GM12873 (cell line): ENCODE data around the gene CLEC16A.

ENCODE experiments used
- TF ChIP-seq, protein P1 (sequence below): IDR thresholded peaks from 2 replicates; pipeline ENCODE4 v1.5.1; 2012; ENCODE audit warnings: low read depth, mild to moderate bottlenecking, moderate library complexity, low read length, control low read depth; ENCODE audit not compliant: insufficient read depth; ENCODE audit errors: missing control alignments

Gene CLEC16A

DNA sequence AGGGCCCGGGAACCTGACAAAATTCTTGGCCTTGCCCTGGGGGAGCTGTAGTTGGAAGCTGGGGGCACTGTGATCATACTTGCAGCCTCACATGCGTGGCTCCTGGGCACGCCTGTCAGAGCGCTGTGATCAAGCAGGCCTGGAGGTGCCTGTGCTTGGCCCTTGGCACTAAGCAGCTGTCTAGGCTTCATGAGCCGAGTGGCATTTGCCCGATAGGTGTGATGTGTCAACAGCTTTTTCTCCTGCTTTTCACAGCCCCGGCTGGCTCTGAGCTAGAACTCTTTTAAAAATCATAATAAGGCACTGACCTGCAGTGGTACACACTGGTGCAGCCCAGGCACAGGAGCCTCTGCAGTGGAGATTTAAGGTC is 197.9 kb downstream of the CLEC16A start:
- TF ChIP-seq, protein P1, sequence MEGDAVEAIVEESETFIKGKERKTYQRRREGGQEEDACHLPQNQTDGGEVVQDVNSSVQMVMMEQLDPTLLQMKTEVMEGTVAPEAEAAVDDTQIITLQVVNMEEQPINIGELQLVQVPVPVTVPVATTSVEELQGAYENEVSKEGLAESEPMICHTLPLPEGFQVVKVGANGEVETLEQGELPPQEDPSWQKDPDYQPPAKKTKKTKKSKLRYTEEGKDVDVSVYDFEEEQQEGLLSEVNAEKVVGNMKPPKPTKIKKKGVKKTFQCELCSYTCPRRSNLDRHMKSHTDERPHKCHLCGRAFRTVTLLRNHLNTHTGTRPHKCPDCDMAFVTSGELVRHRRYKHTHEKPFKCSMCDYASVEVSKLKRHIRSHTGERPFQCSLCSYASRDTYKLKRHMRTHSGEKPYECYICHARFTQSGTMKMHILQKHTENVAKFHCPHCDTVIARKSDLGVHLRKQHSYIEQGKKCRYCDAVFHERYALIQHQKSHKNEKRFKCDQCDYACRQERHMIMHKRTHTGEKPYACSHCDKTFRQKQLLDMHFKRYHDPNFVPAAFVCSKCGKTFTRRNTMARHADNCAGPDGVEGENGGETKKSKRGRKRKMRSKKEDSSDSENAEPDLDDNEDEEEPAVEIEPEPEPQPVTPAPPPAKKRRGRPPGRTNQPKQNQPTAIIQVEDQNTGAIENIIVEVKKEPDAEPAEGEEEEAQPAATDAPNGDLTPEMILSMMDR, result no peak

DNA sequence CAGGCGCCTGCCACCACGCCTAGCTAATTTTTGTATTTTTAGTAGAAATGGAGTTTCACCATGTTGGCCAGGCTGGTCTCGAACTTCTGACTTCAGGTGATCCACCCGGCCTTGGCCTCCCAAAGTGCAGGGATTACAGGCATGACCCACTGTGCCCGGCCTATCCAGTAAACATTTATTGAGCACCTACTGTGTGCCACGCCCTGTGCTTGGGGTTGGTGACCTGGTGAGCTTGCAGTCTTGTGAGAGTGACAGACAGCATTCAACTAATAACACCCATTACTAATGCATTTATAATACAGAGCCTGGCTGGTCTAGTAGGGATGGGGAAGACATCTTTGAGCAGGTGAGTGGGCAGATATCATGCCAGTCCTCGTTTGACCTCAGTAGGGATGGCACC is 198.6 kb downstream of the CLEC16A start:
- TF ChIP-seq, protein P1, result no peak

DNA sequence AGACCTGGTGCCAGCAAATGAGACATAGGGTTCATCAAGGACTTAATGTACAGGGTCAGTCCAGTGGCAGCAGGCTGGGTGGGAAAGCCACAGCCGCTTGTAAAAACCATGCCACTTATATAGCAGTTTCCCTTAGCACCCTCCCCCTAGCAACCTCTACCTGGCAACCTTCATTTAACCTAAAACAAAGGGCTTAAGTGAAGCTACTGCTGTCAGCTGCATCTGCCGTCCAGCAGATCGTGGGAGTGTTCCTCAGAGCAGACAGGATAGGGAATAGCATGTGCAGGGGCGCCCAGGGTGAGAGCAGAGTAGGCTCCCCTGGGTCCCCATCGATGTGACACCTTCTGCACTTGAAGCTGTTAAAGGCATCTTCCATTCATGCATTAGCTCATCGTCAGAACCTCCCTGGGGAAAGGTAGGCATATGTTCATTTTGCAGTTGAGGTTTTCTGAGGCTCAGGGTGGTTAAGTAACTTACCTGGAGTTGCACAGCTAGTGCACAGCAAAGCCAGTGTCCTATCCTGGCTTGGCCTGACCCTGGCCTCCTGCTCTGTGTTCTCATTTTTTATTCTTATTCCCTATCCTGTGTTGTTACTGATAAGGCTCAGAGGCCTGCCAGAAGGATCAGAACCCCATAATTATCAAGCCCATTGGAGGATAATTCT is 199.1 kb downstream of the CLEC16A start:
- TF ChIP-seq, protein P1, result no peak

DNA sequence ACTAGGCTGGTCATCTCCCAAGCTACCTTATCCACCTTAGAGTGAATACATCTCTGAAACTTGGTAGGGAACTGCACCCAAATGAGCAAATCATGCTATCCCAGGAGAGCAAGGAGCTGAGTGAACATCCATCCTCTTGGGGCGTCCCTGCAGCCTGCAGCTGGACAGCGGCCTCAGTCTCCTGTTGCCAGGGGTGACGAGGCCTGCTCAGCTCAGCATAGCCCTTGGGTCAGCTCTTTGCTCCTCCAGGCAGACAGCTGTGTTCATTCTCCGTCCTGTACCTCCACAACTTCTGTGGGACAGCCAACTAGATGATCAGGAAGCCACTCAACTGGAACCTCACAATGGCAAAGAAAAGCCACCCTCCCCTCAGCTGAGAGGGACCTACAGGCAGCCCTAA is 199.8 kb downstream of the CLEC16A start:
- TF ChIP-seq, protein P1, result no peak

DNA sequence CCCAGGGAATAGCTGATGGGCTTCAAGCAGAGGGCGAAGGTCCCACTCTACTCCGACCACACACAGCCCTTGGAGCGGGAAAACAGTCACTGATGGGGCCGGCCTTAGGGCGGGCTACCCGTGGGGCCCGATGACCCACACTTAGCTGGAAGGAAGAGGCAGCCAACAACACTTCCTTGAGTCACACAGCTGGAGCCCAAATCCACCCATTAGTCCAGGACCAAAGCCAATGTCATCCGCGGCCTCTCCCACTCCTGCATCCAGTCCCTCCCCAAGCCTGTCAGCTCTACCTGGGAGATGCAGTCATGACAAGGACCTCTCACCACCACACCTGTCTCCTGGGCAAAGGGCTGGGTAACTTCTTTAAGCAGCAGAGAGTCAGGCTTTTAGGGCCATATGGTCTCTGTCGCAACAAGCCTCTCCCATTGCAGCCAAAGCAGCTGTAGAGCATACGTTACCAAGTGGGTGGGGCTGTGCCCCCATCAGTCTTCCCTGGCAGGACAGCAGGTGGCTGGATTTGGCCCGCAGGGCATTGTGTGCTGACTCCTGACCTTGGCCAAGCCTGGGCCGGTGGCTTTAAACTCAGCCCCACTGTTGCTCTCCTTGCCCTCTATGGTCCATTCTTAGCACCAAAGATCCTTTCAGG is 200.9 kb downstream of the CLEC16A start:
- TF ChIP-seq, protein P1, result no peak

DNA sequence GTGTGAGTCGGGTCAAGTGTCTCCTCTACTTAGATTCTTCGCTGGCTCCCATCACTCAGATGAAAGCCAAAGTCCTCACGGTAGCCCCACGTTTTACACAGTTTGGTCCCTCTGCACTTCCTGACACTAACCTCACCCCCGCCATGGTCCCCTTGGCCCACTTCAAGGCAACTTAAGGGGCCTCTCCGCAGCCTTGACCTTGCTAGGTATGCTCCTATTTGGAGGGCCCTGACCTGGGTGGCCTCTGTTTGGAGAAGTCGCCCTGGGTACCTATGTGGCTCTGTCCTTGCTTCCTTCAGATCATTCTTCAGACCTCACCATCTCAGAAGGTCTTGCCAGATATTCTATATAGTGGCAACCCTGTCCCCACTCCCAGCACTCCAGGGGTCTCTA is 201.5 kb downstream of the CLEC16A start:
- TF ChIP-seq, protein P1, result no peak

DNA sequence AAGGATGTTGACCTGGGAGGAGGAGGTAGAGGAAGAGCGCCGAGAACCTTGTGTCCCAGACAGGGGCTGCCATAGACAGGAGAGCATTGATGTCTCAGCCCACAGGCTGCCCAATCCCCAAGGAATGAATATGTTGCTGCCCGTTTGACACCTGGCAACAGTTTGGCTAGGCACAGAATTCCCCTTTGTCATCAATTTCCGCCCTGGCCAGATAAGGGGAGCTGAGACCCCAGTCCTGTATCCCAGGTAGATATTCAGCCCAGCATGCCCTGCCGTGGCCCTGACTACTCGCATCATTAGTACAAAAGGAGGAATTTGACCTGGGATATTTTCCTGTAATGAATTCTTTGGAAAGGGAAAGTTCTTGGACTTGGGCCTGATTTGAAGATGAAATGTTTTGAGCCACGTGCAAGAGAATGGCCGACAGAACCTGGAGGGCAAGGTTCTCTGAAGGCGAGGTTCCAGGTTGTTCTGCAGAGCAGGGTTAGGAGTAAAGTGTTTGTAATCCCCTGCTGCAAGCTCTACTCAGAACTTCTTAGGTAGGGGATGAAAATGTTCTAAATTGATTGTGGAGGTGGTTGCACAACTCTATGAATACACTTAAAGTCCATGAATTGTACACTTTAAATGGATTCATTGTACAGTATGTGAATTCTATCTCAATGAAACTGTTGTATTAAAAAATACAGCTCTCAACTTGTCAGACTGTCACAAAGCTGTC is 202.8 kb downstream of the CLEC16A start:
- TF ChIP-seq, protein P1, result no peak
